HG02623 (cell line): ENCODE measurements around the gene NEDD4.
"Not testable (repeated sequence)": the region's sequence is repeated elsewhere in the genome, so short reads cannot be mapped to it uniquely, and the experiment has no call there.

Experiments
- ATAC-seq: cut with Tn5 transposase; IDR thresholded peaks from one replicate; pipeline ENCODE4 v1.9.1; 2021; ENCODE audit warnings: moderate library complexity; ENCODE audit not compliant: unreplicated experiment

Gene NEDD4

DNA sequence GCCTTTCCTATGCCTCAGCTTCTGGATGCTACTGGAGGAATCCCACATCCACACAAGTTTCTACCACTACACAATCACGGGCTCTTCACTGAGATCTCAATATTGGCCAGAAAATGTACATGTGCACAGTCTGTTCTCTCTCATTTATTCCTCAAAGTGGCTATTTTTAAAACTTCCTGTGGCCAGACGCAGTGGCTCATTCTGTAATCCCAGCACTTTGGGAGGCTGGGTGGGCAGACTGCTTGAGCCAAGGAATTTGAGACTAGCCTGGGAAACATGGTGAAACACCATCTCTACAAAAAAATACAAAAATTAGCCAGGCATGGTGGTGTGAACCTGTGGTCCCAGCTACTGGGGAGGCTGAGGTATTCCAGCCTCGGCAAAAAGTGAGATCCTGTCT, 159.1 kb downstream of the NEDD4 start:
- ATAC-seq, result no peak

DNA sequence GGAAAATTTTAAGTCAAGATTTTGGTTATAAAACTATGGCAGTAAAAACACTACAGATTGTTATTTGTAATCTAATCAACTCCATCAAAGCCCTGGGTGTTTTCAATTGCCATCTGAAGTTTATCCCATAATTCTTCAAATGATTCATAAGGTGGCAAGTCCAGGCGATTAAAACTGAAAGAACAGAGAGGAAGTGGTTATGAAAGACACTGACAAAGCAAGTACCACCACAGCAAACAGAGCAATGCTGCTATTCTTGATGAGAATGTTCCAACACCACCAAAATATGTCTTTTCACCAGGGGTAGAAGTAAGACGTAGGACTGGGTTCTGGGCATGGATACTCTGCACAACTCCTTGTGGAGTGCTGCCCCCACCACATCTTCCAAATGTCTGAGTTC, 163.6 kb downstream of the NEDD4 start:
- peak; percentile 40 for ATAC-seq

DNA sequence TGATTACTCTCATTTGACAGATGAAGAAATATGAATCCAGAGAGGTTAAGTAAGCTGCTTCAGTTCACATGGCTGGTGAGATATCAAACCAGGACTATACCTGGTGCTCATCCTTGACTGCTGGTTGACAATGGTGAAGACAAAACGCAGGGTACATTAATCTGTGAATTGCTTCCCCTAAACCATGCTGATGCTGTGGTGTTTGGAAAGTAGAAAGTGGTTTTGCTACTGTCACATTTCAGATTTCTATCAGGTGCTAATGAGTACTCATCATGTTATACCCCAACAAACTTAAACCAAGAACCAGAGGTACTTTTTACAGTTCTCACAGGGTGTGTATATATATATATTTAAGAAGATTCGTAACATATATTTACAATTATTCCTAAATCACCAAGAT, 165.5 kb downstream of the NEDD4 start:
- no peak for ATAC-seq

DNA sequence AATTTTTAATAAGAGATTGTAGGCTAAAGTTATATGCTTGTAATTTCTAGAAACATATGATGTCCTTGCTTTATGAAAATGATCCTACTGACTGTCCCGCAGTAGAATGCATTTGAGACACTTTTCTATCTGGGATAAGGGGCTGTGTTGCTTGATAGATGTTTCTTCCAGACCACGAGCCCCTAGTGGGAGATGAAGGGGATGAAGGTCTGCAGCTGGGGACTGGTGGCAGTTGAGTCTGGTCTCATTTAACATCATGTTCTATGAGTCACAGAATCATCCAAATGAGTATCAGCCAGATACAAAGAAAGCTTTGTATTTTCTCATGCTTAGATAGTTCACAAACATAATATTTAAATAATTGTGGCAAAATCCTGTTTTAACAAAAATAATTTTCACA, 166.2 kb downstream of the NEDD4 start:
- no peak for ATAC-seq

DNA sequence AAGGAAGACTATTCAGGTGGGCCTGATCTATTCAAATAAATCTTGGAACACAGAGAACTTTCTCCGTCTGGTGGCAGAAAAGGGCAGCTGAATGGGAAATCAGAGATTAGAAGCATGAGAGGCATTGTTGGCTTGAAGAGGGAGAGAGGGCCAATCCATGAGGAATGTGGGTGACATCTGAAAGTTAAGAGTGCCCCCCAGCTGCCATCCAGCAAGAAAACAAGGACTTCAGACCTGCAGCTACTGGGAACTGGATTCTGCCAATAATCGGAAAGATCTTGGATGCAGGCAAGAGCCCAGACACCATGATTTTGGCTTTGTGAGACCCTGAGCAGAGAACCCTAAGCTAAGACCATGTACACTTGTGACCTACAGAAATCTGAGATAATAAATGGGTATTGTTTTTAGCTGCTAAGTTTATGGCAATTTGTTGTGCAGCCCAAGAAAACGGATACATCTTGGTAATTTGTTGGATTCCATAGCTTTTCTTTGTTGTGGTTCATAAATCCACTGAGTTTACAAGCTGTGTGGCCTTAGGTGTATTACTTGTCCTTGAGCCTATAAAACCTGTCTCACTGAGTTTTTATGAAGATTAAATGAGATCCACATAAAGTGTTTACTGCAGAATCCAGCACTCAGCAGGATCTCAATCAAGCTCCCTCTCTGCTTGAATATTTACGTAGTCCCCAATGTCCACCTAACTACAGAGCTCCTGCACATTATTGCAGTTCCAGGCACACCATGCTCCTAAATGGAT, 168.4 kb downstream of the NEDD4 start:
- ATAC-seq, result no peak

DNA sequence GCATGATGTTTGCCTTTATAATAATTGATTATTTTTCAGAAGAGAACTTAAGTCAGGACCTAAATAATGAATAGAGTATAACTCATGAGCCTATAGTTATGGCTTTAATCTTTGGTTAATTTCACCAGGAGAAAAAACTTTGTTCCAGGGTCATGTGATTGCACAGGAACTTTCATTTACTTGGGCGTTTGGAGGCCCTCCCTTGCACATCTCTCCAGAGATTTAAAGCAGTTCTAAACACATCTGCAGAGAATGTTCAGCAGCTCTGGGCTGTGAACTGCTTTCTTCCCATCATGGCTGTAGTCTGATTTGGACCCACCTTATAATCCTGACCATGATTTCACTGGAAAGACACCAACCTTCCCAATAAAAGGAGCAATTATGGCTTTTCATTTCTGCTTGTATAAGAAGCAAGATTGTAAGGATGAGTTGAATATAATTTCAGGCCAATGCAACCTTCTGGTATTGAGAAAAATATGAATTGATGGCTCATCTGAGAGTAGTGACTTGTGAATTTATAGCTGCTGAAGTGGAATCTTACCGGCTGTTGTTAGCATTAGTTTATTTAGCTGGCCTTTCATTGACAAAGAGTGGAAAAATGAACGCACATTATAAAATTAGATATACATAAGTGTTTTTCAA, 169.6 kb downstream of the NEDD4 start:
- no peak for ATAC-seq

DNA sequence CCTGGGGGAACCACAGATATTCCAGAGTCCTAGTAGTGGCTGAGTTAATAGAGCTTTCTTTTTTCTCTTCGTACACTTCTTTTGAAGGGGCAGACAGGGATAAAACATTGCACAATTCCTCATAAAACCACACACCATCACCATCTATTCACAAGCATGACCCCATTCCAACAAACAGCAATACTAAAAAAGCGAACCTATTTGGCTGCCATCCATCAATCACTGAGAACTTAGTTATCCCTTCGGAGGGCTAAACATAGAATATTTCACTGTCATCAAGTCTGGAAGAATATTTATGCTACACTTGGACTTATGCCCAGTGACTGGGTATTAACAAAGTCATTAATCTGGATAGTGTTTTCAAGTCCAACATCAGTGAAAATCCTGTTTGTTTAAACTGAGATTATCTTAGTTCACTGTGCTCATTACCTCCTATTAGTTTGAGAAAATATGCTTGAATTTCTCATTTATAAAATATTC, 170.2 kb downstream of the NEDD4 start:
- ATAC-seq, result no peak

DNA sequence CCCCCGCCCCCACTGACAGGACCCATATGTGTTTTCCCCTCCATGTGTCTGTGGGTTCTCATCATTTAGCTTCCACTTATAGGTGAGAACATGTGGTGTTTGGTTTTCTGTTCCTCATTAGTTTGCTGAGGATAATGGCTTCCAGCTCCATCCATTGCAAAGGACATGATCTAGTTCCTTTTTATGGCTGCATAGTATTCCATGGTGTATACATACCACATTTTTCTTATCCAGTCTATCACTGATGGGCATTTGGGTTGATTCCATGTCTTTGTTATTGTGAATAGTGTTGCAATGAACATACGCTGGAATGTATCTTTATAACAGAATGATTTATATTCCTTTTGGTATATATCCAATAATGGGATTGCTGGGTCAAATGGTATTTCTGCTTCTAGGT, 171.7 kb downstream of the NEDD4 start:
- ATAC-seq, result not testable (repeated sequence)

DNA sequence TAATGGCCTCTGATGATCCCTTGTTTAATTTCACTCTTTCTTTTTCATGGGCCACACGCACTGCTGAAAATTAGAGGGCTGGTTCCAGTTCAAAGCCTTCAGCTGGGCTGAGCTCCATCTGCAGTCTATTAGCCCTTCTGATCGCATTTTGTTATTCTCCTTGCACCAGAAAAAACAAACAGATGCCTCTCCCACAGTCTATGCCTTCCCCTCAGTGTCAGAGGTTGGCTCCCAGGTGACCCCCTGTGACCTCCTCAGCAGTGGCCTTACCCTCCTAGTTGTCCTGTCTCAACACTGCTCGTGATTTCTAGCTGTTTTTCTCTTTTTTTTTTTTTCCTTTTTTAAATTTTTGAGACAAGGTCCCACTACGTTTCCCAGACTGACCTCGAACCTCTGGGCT, 173.4 kb downstream of the NEDD4 start:
- no peak for ATAC-seq

DNA sequence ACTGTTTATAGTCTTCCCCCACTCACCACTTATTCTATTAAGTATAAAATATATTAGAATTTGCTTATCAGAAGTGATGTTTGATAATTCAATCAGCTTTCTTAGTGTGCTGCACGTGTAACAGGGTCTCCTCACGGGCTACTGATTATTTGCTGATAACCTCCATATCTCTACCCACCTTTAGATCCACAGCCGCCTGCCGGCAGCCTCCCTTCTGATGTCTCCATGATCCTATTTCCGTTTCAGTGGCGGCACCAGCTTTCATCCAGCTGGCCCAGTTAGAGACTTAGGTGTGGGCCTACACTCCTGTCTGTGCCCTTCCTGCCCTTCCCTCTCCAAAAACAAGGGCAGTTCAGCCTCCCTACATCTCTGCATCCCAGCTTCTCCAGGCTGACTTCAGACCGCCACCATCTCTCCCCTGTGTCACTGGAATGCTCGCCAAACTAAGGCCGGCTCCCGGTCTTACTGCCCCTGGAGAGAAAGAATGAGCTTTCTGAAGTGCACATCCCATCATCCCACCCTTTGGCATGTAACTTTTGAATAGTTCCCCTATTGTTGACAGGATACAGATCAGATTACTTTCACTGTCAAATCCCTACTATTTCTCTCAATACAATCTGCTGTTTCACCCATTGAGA, 173.9 kb downstream of the NEDD4 start:
- ATAC-seq, result no peak

DNA sequence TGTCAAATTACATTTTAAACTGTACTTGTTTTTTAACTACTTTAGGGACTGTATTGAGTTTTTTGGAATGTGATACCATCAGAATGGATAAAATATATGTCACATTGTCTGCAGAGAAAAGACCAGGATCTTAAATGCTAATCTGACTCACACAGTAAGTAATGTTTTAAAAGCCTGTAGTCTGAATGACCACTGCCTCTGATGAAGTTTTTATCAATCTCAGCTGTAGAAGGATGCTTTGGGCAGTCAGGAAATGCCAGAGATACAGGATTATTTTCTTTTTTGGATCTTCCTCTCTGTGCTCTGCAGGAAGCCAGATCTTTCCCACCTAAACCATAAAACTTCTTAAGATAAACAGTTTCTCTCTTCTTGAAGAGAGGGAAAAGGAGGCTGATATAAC, 177.4 kb downstream of the NEDD4 start:
- no peak for ATAC-seq

DNA sequence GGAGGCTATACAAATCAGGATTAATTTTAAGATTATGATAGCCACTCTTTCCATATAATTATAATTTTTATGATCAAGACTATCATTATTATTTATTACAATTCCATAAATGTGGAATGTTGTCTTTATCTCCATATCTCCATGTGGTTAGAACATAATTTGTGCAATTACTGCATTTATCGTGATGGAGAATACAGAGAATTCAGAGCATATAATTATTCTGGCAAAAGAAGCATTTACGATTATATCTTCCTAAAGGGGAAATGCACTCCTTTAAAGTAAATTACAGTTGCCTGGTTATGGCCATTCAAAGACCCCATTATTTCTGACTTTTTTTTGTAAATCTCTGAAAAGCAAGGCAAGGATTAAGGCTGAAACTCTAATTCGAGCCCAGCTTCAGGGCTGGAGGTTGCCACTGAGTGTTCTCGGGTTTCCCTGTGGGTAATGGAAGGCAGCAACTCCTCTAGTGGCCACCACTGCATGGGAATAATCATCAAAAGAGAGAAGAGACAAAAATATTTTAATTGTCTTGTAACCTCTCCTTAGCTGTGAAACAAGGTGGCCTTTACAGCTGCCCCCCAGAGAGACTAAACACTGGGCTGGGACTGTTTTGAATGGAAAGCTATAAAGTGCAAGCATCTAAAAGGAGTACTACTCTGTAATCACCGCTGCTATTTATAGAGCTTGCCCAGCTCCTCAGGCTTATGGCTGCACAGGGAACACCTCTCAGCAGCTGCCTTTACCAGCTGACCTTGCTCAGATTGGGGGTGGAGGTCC, 190.6 kb downstream of the NEDD4 start:
- no peak for ATAC-seq

DNA sequence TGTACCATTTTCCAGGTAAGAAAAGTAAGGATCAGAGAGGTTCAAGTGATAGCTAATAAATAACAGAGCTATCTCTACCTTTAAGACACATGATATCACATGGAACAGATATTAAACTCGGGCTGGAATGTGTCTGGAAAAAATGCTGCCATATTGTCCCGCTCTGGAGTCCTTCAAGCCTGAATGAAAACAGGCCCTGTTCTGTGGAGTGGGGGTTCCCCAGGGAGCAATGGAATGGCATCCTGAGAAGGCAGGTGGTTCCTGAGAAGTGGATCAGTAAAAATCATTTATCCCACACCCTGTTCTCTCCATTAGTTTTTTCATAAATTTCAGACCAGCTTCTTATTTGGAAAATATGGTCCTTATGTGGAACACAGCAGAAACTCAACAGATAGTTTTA, 193.2 kb downstream of the NEDD4 start:
- ATAC-seq, result no peak

DNA sequence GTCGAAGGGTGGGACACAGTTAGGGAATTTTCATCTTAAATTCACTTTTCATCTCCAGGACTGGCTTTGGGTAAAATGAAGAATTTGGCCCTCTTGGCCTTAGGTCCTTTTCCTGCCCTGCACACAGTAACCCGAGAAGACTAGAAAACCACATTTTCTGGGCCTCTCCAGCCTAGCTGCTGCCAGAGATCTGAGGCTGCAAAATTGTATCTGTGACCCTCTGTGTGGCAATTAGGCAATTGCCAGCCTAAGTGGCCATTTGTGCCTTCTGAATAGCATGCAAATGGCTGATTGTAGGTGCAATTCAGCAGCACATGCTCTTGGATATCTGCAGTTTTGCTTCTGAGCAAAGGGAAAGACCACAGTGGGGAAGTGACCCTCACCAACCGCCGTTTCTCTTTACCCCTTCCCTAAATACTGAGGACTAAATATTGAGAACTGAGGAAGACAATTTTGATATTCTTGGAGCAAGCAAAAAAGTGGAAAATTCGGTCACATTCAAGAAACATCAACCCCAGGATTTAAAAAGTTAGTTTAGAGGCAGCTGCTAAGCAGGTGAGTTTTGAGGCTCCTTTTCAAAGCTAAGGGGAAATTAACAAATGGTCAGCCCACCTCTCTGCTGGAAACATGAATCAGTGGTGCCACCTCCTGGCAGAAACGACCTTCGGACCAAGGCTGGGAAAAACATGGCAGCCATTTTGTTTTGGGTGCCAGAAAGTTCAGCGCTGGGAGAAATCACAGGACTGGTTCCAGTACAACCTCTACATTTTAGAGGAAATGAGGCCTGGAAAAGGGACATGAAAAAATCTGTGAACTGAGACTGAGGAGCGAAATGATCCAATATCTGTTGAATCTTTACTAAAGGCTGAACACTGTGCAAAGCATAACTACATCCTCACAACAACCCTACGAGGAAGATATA, 193.9 kb downstream of the NEDD4 start:
- ATAC-seq, result peak; percentile 43

DNA sequence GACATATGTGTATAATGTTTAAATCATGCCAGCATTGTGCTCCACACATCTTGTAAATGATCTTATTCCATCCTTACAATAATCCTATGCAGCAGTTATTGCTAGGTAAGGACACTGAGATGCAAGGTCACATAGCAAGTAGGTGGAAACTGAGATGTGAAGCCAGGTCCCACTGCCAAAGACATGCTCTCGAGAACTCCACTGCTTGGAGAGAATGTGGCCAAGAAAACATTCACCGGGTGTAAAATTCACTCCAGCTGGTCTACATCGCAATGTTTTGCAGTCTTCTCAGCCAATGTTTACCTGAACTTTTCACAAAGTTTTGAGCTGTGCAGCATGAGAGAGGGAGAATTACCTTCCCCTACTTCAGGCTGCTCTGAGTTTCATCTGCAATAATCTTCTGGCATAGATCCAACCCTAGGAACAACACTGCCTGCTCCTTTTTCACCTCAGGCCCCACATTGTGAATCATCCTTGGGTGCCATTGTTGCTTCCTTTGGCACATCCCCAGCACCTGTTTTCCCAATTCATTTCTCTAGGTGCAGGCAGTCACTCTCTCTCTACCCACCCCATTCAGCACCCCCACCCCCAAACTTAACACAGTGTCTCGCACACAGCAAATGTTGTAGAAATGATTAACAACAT, 197.0 kb downstream of the NEDD4 start:
- no peak for ATAC-seq

DNA sequence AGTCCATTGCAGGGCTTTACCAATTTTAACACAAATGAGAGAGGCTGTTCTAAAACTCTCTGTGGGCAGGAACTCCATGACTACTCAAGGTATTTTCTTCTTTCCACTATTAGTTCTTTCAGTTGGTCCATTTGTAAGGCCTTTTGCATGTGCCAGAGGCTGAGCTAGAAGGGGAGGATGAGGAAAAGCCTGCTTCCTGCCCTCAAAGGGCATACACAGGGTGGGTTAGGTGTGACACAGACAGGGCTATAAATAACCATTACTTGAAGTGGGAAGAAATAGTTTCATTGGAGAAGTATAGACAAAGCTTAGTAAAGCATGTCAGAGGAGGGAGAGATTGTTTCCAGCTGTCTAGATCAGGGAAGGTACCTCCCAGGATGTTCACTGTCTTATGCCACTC, 198.4 kb downstream of the NEDD4 start:
- ATAC-seq, result no peak

DNA sequence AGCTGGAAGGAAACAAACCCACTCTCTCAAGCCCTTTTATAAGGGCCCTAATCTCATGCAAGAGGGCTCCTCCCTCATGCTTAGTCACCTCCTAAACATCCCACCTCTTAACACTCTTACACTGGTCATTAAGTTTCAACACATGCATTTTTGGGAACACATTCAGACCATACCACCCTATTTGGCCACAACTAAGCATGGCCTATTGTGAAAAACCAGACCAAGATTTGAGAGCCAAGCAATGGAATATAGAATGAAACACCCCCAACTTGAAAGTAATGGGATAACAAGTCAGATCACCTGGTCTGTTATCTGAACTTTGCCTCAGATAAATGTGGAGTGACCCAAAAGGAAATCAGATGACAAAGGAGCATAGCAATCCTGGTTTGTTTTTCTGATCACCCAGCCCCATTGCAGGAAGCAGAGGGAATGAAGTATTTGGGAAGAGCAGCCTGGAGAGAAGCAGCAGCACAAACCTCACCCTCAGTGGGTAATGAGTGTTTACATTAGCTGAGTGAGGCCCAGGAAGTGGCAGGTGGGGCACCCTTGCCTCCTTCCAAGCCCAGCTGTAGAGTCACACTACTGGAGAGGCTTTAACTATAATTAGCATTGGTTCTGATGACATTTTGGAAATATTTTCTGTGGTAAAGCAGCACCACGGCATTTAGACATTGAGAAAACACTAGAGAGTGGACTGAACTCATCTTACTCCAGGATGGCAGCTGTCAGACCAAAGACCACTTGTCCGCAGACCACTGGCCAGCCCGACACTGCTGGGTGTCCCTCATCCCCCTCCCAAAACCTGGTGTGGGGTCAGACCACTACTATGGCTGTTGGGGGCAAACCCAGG, 201.6 kb downstream of the NEDD4 start:
- no peak for ATAC-seq

DNA sequence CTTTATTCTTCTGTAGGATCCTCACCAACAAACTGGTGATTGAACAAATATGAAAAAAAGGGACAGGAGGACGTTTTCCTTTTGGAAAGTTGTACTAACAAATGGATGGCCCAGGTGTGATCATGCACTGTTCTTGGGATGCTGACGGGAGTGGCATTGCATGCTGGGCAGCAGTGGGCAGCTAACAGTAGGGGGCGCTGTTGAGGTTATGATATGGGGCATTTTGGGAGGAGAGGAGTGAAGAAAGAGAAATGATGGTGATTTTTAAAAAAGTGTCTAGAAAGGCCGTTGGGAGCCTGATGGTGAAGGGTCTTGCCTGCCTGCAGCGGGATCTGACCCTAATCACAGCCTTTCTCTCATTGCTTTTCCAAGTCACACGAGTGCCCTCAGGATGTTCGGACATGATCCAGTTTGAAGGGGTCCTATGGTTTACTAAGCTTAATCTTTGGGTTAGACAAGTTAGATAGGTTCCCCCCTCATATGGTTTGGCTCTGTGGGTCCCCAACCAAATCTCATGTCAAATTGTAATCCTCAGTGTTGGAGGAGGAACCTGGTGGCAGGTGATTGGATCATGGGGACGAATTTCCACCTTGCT, 204.2 kb downstream of the NEDD4 start:
- ATAC-seq, result no peak

DNA sequence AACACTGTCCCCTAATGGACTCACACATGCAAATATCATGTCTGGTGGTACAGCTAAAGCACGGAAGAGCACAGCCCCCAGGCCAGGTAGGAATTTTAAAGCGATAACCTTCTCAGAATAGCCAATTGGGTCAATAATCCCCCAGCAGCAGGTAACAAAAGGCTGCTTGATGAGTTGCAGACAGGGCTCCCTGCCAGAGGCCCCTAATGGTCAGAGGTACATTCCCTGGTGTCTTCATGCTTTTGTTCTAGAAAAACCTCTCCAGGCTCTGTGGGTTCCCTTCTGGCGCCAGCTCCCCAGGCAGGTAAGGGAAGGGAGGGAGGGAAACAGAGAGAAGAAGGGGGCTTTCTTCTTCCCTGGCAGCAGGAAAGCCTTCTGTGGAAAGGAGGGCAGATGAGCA, 207.1 kb downstream of the NEDD4 start:
- ATAC-seq, result no peak
